OCI-LY3 (cell line): Measurements from ENCODE around the gene DMBX1.

Experiments
- CTCF ChIP-seq: fragments of 200-600, 300-600 bp; sonication (generic); IDR thresholded peaks from 2 replicates; pipeline ENCODE4 v1.5.1; 2014; ENCODE audit warnings: antibody characterized with exemption, low read length, low read depth
- EZH2phosphoT487 ChIP-seq: fragments of 200-600 bp; shearing (Covaris generic); IDR thresholded peaks from 2 replicates; pipeline ENCODE4 v1.6.1; 2018; ENCODE audit warnings: antibody characterized with exemption, mixed run types, low read depth

- TF ChIP-seq CTCF (no peak), EZH2phosphoT487 (no peak)
Observed at GRCh38 chr1:46510341-46510997, 20.8 kb downstream of the DMBX1 start.
